ENCODE data around the gene MYH10. TPM values are rescaled to one million over a fixed set of nuclear protein-coding genes. Genes with fewer than 3 reads are reported as not detected.

Gene MYH10
- polyA plus RNA-seq, 1 donor from 2014 or later = 61.1 TPM

GRCh38 chr17:8670421-8670820 lies 39.9 kb upstream of the MYH10 start:
- H3K4me3 ChIP-seq (ENCODE audit: low read length) = no peak overlapping the region
- no peaks in the 10 kb centered on the region for H3F3A ChIP-seq (ENCODE audit: insufficient read depth, low read length, poor library complexity, severe bottlenecking)
- no peaks in the 10 kb centered on the region for H3K36me3 ChIP-seq (ENCODE audit: insufficient read depth, low read length)
- TF ChIP-seq MXI1 (conservative IDR thresholded peaks at IDR 0.05; ENCODE audit: poor library complexity, severe bottlenecking) (no peak), EP300 (conservative IDR thresholded peaks at IDR 0.05; ENCODE audit: poor library complexity, severe bottlenecking) (no peak)
- no peak overlapping the region for H3K4me2 ChIP-seq (ENCODE audit: low read length)
- H3K27me3 ChIP-seq (ENCODE audit: insufficient read depth, low read depth, low read length) = no peaks in the 10 kb centered on the region
- no peak overlapping the region for H3K27ac ChIP-seq (ENCODE audit: low read length)
- no peaks in the 10 kb centered on the region for H4K20me1 ChIP-seq (ENCODE audit: insufficient read depth)
- no peaks in the 10 kb centered on the region for H3K9me3 ChIP-seq (ENCODE audit: low read length)
- H3K9me2 ChIP-seq (ENCODE audit: insufficient read depth, low read length) = no peaks in the 10 kb centered on the region
- H3K9ac ChIP-seq (ENCODE audit: low read length) = no peak overlapping the region
- H3K79me2 ChIP-seq (replicated peaks; ENCODE audit: insufficient read depth, low read length) = no peaks in the 10 kb centered on the region
- H2AFZ ChIP-seq (ENCODE audit: low read depth, low read length) = no peak overlapping the region

- no peak overlapping the region for H3K27ac ChIP-seq (ENCODE audit: low read length)
- H3K27me3 ChIP-seq (ENCODE audit: insufficient read depth, low read depth, low read length) = no peaks in the 10 kb centered on the region
- no peak for TF ChIP-seq TAF1 (IDR thresholded peaks at IDR 0.05; ENCODE audit: low read depth)
- TF ChIP-seq, protein P1, sequence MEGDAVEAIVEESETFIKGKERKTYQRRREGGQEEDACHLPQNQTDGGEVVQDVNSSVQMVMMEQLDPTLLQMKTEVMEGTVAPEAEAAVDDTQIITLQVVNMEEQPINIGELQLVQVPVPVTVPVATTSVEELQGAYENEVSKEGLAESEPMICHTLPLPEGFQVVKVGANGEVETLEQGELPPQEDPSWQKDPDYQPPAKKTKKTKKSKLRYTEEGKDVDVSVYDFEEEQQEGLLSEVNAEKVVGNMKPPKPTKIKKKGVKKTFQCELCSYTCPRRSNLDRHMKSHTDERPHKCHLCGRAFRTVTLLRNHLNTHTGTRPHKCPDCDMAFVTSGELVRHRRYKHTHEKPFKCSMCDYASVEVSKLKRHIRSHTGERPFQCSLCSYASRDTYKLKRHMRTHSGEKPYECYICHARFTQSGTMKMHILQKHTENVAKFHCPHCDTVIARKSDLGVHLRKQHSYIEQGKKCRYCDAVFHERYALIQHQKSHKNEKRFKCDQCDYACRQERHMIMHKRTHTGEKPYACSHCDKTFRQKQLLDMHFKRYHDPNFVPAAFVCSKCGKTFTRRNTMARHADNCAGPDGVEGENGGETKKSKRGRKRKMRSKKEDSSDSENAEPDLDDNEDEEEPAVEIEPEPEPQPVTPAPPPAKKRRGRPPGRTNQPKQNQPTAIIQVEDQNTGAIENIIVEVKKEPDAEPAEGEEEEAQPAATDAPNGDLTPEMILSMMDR (IDR thresholded peaks at IDR 0.05; ENCODE audit: poor library complexity, severe bottlenecking) = no peak
- TF ChIP-seq MXI1 (conservative IDR thresholded peaks at IDR 0.05; ENCODE audit: poor library complexity, severe bottlenecking) = no peak
- TF ChIP-seq RAD21 (conservative IDR thresholded peaks at IDR 0.05) = no peak
- TF ChIP-seq, protein P2, sequence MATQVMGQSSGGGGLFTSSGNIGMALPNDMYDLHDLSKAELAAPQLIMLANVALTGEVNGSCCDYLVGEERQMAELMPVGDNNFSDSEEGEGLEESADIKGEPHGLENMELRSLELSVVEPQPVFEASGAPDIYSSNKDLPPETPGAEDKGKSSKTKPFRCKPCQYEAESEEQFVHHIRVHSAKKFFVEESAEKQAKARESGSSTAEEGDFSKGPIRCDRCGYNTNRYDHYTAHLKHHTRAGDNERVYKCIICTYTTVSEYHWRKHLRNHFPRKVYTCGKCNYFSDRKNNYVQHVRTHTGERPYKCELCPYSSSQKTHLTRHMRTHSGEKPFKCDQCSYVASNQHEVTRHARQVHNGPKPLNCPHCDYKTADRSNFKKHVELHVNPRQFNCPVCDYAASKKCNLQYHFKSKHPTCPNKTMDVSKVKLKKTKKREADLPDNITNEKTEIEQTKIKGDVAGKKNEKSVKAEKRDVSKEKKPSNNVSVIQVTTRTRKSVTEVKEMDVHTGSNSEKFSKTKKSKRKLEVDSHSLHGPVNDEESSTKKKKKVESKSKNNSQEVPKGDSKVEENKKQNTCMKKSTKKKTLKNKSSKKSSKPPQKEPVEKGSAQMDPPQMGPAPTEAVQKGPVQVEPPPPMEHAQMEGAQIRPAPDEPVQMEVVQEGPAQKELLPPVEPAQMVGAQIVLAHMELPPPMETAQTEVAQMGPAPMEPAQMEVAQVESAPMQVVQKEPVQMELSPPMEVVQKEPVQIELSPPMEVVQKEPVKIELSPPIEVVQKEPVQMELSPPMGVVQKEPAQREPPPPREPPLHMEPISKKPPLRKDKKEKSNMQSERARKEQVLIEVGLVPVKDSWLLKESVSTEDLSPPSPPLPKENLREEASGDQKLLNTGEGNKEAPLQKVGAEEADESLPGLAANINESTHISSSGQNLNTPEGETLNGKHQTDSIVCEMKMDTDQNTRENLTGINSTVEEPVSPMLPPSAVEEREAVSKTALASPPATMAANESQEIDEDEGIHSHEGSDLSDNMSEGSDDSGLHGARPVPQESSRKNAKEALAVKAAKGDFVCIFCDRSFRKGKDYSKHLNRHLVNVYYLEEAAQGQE (IDR thresholded peaks at IDR 0.05; ENCODE audit: borderline replicate concordance) = no peak
- no peak for TF ChIP-seq EZH2 (IDR thresholded peaks at IDR 0.05; ENCODE audit: borderline replicate concordance, insufficient read depth, low read length, poor library complexity, severe bottlenecking)
- H3K9me3 ChIP-seq (ENCODE audit: low read length) = no peaks in the 10 kb centered on the region
- no peaks in the 10 kb centered on the region for H4K20me1 ChIP-seq (ENCODE audit: insufficient read depth)
- H3K4me2 ChIP-seq (ENCODE audit: low read length) = no peak overlapping the region
- no peaks in the 10 kb centered on the region for H3K79me2 ChIP-seq (replicated peaks; ENCODE audit: insufficient read depth, low read length)
- H2AFZ ChIP-seq (ENCODE audit: low read depth, low read length) = no peak overlapping the region
- H3K4me3 ChIP-seq (ENCODE audit: low read length) = no peak overlapping the region
- no peak overlapping the region for H3K9ac ChIP-seq (ENCODE audit: low read length)
- no peaks in the 10 kb centered on the region for H3F3A ChIP-seq (ENCODE audit: insufficient read depth, low read length, poor library complexity, severe bottlenecking)
- no peaks in the 10 kb centered on the region for H3K36me3 ChIP-seq (ENCODE audit: insufficient read depth, low read length)
- H3K9me2 ChIP-seq (ENCODE audit: insufficient read depth, low read length) = no peaks in the 10 kb centered on the region
Measured at GRCh38 chr17:8668176-8668740, 37.7 kb upstream of the MYH10 start.

- no peaks in the 10 kb centered on the region for H3K27me3 ChIP-seq (ENCODE audit: insufficient read depth, low read depth, low read length)
- H3K9ac ChIP-seq (ENCODE audit: low read length) = no peak overlapping the region
- no peaks in the 10 kb centered on the region for H3K9me2 ChIP-seq (ENCODE audit: insufficient read depth, low read length)
- H4K20me1 ChIP-seq (ENCODE audit: insufficient read depth) = no peaks in the 10 kb centered on the region
- no peak overlapping the region for H3K4me3 ChIP-seq (ENCODE audit: low read length)
- H3K36me3 ChIP-seq (ENCODE audit: insufficient read depth, low read length) = no peaks in the 10 kb centered on the region
- no peaks in the 10 kb centered on the region for H3K79me2 ChIP-seq (replicated peaks; ENCODE audit: insufficient read depth, low read length)
- H3K4me2 ChIP-seq (ENCODE audit: low read length) = no peak overlapping the region
- no peak overlapping the region for H2AFZ ChIP-seq (ENCODE audit: low read depth, low read length)
- no peaks in the 10 kb centered on the region for H3K9me3 ChIP-seq (ENCODE audit: low read length)
- no peak overlapping the region for H3K27ac ChIP-seq (ENCODE audit: low read length)
- no peaks in the 10 kb centered on the region for H3F3A ChIP-seq (ENCODE audit: insufficient read depth, low read length, poor library complexity, severe bottlenecking)
- no peak for TF ChIP-seq EZH2 (IDR thresholded peaks at IDR 0.05; ENCODE audit: borderline replicate concordance, insufficient read depth, low read length, poor library complexity, severe bottlenecking)
- TF ChIP-seq SMC3 (conservative IDR thresholded peaks at IDR 0.05; ENCODE audit: poor library complexity) = no peak
- no peak for TF ChIP-seq TAF1 (IDR thresholded peaks at IDR 0.05; ENCODE audit: low read depth)
- no peak for TF ChIP-seq EP300 (conservative IDR thresholded peaks at IDR 0.05; ENCODE audit: poor library complexity, severe bottlenecking)
- TF ChIP-seq MXI1 (conservative IDR thresholded peaks at IDR 0.05; ENCODE audit: poor library complexity, severe bottlenecking) = no peak
Measured at GRCh38 chr17:8667421-8667820, 36.9 kb upstream of the MYH10 start.

All from neural cell (in vitro differentiated cells).